NCI-H82 treated with DMSO at 0.1 percent for 48 hours (cell line): Measurements from ENCODE around the gene OSR1.
"Not testable (repeated sequence)": the region's sequence is repeated elsewhere in the genome, so short reads cannot be mapped to it uniquely, and the experiment has no call there.

Source experiments
- DNase-seq: peaks from one replicate; lab custom pipeline; 2025; ENCODE audit not compliant: unreplicated experiment; lab: John Stamatoyannopoulos, UW

OSR1 gene

DNA sequence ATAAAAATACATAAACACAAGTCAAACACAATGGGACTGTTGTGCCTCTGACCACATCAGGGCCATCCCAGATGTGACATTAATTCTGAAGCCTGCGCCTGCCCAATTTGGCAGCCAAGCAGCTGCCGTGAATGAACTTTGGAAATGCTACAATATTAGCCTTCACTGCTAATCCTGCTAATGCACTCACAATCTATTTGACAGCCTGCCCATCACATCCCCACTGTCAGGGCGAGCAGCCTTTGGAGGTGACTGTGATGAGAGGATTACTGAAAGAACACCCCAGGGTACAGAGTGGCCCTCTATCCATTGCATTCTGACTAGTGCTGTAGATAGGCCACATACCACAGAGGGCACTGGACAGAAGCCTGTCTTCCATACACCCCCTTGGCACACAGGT lies 21.6 kb downstream of the OSR1 start:
- peak; percentile 60 for DNase-seq

DNA sequence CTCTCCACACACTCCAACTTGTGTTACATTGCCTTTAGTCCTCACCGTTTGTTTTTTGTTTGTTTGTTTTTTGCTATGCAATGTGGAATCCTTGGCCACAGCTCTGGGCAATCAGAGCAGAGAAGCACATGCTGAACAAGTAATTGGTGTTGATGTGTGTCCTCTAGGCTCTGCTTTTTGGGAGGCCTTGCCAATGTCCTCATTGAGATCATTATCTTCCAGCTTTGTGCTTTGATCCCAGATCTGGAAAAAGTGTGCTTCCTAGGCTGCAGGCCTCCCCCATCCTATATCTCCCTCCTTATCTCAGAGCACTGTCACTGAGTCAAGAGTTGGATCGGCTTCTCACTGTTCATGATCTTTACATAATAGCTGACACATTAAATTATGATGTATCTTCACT lies 25.9 kb downstream of the OSR1 start:
- no peak for DNase-seq

GRCh38 chr2:19331450-19331849 lies 27.0 kb downstream of the OSR1 start:
- DNase-seq, result no peak

GRCh38 chr2:19330436-19330835 lies 28.0 kb downstream of the OSR1 start:
- DNase-seq, result no peak

- no peak for DNase-seq
These were observed 29.0 kb downstream of the OSR1 start for GRCh38 chr2:19329445-19329844.

GRCh38 chr2:19327496-19327895 lies 30.9 kb downstream of the OSR1 start:
- DNase-seq, result no peak

DNA sequence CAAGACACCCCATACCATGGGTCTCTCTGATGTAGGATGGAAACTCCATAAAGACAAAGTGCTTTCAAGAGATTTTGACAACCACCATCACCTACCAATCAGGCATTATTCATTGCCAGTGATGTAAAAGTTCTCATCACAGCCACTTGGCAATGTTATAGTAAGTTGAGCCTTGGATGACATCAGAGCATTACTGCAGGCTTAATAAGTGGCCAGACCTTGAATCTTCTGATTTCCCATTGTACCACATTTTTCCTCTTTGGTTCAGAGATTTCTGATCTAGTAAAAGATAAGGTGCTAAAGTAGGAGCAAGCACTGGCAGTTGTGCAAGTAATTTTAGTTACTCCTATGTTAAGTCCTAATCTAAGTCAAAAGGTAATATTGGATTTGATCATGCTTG lies 36.5 kb downstream of the OSR1 start:
- DNase-seq, result no peak

DNA sequence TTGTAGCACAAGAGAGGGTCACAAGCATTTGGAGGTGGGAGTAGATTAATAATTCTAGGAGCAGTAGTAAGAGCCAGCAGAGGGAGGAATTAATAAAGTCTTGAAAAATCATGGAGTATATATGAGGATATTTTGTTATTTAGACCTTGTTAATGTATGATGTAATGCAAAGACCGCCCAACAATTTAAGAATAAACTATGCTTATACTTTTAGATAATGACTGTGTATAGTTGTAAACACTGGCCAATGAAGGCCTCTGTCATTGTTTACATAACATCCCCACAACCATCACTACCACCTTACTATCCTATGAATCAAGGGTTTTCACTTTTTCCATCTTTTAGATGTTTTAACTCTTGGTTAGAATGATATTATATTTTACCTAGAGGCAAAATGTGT lies 37.6 kb downstream of the OSR1 start:
- DNase-seq, result no peak

DNA sequence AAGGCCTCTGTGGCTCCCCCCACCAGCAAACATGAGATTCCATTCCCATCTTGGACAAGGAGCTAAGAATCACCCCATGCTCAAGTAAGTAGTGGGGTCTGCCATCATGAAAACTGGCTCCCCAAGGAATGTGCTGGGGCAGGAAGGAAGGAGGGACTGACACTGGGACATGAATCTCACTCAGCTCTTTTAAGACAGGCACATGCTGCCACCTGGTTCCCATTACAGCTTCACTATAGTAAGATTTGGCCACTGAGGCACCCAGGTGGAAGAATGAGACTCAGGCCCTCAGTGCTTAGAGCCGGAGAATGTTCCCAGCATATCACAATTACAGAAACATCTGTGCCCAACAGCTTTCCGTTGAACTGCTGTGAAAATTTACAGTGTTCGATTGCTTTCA lies 38.7 kb downstream of the OSR1 start:
- no peak for DNase-seq

- DNase-seq, result no peak
These were observed 39.4 kb downstream of the OSR1 start for GRCh38 chr2:19319064-19319463.

DNA sequence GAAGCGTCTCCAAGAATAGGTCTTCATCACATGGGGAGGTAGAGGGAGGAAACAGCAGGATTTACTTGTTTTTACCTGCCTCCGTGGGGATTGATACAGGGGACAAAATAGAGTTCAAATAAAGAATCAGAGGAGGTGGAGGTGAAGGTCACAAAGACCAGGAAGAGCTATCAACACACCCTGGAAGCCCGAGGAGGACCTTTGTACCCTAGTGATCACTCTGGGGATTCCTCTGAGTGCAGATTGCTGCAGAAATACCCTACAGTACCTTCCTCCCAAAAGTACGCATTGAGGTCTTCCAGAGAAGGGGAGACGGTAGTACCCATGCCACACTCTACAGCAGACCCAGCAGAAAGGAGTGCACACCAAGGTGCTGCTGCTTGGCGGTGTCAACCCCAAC lies 44.9 kb downstream of the OSR1 start:
- no peak for DNase-seq

GRCh38 chr2:19312949-19313348 lies 45.5 kb downstream of the OSR1 start:
- no peak for DNase-seq

DNA sequence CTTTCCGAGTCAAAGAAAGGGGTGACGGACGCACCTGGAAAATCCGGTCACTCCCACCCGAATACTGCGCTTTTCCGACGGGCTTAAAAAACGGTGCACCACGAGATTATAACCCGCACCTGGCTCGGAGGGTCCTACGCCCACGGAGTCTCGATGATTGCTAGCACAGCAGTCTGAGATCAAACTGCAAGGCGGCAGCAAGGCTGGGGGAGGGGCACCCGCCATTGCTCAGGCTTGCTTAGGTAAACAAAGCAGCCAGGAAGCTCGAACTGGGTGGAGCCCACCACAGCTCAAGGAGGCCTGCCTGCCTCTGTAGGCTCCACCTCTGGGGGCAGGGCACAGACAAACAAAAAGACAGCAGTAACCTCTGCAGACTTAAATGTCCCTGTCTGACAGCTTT lies 52.4 kb downstream of the OSR1 start:
- DNase-seq, result not testable (repeated sequence)

- DNase-seq, result not testable (repeated sequence)
These were observed 52.9 kb downstream of the OSR1 start for GRCh38 chr2:19305400-19306055.

- DNase-seq, result no peak
These were observed 56.7 kb downstream of the OSR1 start for GRCh38 chr2:19301706-19302105.
